M059J (cell line): ENCODE measurements around the gene MXRA7. TPM values are rescaled to one million over a fixed set of nuclear protein-coding genes. Genes with fewer than 3 reads are reported as not detected.
"Not testable (repeated sequence)": the region's sequence is repeated elsewhere in the genome, so short reads cannot be mapped to it uniquely, and the experiment has no call there.

Experiments used
- DNase-seq: peaks from one replicate; pipeline ENCODE4 v3.0.0-alpha.2; 2012; ENCODE audit warnings: low read depth
- total RNA-seq: library from RNA; depleted of rRNA; stranded (reverse); fragments of >200 nt; shearing (Covaris generic); gene quantifications from 2 replicates; pipeline ENCODE4 v1.2.3, GENCODE V29; 2014

Gene MXRA7
- total RNA-seq, 1 experiment from 2014 or later = 142 TPM

- no peak for DNase-seq
Measured at GRCh38 chr17:76735586-76736348, 25.0 kb upstream of the MXRA7 start.

- peak; percentile 44 for DNase-seq
Measured at GRCh38 chr17:76735006-76735405, 24.2 kb upstream of the MXRA7 start.

DNA sequence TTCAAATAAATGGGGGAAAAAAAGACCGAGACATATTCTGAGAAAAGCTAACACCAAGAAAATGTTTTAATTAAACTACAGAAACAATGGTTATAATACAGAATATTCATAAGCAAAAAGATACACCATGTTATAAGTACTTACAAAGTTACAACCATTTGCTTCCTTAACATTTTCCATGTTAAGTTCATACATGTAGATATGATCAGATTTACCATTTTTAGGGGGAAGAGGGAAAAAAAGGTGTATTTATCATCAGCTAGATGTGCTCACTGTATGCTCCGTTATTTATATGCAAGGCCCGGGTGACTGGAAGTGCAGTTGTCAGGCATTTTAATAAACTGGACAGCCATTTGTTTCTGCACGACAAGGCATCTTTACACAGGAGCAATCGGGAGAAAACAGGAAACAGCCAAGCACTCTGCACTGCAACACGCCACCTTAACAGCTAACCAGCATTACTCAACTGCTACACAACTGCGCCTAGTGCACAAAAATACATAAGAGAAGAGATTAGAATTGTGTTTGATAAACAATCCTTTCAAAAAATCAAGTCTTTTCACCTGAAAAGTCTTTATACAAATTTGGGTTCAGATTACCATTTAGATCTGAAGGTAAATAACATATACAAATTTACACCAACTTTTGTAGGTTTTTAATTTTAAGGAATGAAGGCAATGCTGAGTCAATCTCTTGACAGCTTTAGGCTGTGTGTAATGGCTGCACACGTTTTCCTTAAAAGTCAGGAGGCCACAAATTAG, 23.5 kb upstream of the MXRA7 start:
- no peak for DNase-seq

- DNase-seq = no peak
Measured at GRCh38 chr17:76733618-76733957, 22.8 kb upstream of the MXRA7 start.

DNA sequence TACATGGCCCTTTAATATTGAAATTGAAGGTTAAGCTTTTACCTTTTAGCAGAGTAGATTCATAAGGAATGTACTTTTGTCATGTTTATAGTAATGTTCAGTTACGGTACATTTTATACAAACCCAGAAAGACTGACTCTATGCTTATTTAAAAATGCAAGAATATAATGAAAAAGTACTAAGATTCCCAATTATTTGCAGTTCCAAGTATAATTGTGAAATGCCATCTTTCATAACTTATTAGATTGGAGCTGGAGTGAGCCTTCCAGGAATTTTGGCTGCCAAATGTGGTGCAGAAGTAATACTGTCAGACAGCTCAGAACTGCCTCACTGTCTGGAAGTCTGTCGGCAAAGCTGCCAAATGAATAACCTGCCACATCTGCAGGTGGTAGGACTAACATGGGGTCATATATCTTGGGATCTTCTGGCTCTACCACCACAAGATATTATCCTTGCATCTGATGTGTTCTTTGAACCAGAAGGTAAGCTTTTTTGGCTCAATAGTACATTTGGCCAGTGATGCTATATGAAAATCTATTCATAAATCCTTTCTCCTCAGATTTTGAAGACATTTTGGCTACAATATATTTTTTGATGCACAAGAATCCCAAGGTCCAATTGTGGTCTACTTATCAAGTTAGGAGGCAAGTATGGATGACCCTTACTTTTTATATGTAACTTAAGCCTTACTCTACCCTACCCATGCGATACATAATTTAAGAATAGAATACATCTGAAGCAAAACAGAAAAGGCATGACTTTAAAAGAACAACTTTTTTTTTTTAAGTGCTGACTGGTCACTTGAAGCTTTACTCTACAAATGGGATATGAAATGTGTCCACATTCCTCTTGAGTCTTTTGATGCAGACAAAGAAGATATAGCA, 22.2 kb upstream of the MXRA7 start:
- DNase-seq = no peak

- DNase-seq = not testable (repeated sequence)
Measured at GRCh38 chr17:76731800-76732733, 21.3 kb upstream of the MXRA7 start.

DNA sequence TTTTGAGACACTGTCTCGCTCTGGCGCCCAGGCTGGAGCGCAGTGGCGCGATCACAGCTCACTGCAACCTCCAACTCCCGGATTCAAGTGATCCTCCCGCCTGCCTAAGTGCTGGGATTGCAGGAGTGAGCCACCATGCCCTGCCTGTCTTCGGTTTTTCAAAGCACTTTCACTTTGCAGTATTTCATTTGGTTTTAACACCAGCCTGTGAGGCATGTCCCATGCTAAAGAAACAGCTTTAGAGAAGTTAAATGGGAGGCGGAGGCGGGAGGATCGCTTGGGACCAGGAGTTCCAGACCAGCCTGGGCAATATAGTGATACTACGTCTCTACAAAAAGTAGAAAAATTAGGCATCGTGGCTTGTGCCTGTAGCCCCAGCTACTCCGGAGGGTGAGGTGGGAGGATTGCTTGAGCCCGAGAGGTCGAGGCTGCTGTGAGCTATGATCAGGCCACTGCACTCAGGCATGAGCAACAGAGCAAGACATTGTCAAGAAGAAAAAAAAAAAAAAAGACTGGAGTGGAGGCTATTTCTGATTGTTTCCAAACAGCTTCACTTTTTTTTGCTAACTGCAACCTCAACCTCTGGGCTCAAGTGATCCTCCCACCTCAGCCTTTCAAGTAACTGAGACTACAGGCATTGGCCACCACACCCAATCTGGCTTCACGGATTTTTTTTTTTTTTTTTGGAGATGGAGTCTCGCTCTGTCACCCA, 17.1 kb upstream of the MXRA7 start:
- no peak for DNase-seq

DNA sequence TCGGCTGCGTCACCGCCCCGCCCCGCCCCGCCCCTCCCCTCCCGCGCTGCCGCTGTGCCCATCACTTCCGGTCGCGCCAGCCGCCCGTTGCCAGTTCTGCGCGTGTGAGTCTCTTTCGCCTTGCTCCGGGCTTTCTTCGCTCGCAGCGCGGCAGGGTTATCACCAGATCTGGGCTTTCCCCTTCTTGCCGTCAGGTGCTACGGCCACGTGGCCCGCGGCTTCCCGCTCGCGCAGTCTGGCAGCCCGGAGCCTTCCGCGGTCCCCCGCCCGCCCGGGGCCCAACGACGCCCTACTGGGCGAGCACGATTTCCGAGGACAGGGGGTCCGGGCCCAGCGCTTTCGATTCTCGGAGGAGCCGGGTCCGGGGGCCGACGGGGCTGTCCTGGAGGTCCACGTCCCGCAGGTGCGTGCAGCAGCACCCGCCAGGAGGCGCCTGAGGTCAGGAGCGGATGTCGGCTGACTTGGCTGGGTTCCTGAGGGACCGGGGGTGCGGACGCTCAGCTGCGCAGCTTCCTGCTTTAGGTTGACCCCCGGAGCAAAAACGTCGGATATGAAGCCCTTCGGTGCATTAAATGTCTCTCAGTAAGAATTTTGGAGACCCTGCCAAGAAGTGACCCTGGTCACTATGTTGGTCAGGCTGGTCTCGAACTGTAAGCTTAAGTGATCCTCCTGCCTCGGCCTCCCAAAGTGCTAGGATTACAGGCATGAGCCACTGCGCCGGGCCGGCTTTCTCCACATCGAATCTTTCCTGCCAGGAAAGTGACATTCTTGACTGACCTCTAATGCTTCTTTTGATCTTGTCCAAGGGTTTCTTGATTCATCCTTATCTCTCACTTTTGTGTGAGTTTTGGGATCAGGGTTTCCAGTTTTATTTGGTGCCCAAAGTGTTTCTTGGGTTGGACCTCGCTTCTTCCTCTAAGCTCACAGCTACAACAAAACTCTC, 16.3 kb upstream of the MXRA7 start, which contains the start of gene METTL23:
METTL23 (plus strand) TSS at position 64 of the 943 bp plus-strand sequence. CDS start 2,872 bp downstream, outside the sequence.
- DNase-seq = peak; percentile 68

DNA sequence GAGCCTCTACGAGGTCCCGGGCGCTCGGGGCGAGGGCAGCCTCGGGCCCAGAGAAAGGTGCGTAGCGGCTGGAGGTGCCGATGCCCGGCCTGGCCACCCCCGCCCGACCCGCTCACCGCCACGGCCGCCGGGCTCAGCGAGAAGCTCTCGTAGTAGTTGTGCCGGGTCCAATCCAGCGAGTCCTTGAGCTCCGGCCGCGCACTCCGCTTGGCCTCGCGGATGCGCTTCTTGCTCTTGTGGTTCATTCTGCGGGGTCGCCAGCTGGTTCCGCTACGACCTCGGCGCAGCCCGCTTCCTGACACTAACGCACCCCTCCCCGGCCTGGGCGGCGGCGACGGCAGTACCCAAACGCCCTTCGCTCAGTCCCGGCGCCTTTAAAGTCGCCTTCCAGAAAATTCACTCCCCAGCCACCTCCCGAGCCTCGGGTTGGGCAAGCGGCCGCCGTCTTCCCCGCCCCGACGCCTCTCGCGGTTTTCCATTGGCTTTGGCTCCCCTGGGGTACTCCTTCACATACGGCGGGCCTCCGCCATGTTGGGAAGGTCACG, 15.5 kb upstream of the MXRA7 start, which contains the start of gene JMJD6:
JMJD6 (minus strand) TSS at position 376 of the 545 bp plus-strand sequence; CDS start at position 245, 131 bp downstream.
- peak; percentile 95 for DNase-seq

- peak; percentile 52 for DNase-seq
Measured at GRCh38 chr17:76725580-76726230, 14.9 kb upstream of the MXRA7 start.

- no peak for DNase-seq
Measured at GRCh38 chr17:76723812-76724211, 13.0 kb upstream of the MXRA7 start.

DNA sequence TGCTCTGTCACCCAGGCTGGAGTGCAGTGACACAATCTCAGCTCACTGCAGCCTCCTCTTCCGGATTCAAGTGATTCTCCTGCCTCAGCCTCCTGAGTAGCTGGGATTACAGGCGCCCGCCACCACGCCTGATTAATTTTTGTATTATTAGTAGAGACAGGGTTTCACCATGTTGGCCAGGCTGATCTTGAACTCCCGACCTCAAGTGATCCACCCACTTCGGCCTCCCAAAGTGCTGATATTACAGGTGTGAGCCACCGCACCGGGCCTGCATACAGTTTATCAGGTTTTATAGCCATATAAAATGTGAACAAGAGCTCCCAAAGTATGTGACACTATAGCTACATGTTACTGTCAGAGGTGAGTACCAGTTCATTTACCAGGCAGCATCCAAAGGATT, 12.2 kb upstream of the MXRA7 start:
- DNase-seq = not testable (repeated sequence)

GRCh38 chr17:76722279-76722678, 11.5 kb upstream of the MXRA7 start:
- no peak for DNase-seq

DNA sequence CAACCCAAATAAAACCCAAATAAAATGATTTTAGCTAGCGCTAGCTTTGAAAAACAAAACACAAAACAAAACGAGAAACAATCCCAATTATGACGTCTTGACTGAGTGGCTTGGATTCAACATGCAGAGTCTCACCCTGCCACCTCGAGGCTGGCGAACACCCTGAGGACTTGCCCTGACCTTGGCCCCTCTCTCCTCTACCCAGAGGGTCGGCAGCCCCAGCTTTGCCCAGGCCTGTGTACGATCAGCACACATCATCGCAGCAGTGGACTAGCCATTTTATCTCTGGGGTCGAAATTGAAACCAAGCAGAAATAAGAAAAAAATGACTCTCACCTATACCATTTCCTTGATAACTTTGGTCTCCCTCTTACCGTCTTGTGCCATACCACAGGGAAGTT, 10.7 kb upstream of the MXRA7 start:
- DNase-seq = no peak

- no peak for DNase-seq
Measured at GRCh38 chr17:76720941-76721340, 10.2 kb upstream of the MXRA7 start.

- DNase-seq = no peak
Measured at GRCh38 chr17:76720211-76720610, 9.4 kb upstream of the MXRA7 start.

- no peak for DNase-seq
Measured at GRCh38 chr17:76718516-76718915, 7.8 kb upstream of the MXRA7 start.

DNA sequence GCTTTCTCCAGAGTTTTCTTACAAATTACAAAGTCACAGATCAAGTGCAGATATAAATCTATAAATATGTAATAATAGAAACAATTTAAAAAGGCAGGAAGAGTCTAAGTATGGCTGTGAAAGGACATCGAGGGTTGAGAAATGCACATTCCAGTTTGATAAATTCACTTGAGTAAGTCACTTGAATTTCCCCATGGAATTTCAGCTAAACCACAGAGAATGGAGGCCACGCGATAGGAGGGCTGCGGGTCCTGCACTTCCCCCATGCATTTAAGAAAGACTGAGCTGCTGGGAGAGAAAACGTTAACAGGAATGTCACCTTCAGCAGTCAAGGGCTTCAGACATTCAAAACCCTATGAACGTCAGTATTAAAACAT, 6.1 kb upstream of the MXRA7 start:
- peak; percentile 82 for DNase-seq
